ENCODE measurements around the gene RPS6KA5.
"Not testable (repeated sequence)": the region's sequence is repeated elsewhere in the genome, so short reads cannot be mapped to it uniquely, and the experiment has no call there.

Gene RPS6KA5

DNA sequence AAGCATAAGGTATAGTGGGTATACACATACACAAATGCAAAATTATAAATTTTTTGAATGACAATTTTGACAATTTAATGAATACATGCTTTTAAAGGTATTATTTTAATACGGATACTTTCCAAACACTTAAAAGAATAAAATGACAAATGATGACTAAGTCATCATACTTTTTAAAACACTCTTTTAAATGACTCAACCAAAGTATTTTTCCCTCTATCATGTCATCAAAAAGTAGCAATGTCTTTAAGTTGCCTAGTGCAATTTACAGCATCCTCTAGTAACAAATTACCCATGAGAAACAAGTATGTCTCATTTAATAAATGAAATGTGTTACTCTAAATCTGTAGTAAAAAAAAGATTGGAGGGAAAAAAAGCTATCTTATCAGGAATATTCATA, 73.3 kb downstream of the RPS6KA5 start:
- DNase-seq (ENCODE audit: low read depth in 2 of 2, low spot score in 1 of 2), result no peak

DNA sequence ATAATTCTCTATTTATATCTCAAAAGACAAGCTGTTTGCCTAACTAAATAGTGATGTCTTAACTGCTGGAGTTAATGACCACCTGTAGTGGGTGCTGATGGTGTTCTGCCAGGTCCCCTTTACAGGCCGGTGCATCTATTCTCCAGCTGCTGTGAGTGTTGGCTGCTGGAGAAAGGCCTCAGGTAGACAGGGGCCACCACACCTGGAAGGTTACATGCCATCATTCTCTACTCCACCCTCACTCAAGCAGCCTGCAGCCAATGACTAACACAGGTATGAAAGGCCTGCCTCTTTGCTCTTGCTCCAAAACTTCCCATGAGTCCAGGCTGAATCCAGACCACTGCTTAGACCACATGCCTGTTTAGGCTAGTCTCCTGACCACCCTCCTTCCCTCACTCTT, 73.9 kb downstream of the RPS6KA5 start:
- no peak for DNase-seq (ENCODE audit: low read depth in 2 of 2, low spot score in 1 of 2)

DNA sequence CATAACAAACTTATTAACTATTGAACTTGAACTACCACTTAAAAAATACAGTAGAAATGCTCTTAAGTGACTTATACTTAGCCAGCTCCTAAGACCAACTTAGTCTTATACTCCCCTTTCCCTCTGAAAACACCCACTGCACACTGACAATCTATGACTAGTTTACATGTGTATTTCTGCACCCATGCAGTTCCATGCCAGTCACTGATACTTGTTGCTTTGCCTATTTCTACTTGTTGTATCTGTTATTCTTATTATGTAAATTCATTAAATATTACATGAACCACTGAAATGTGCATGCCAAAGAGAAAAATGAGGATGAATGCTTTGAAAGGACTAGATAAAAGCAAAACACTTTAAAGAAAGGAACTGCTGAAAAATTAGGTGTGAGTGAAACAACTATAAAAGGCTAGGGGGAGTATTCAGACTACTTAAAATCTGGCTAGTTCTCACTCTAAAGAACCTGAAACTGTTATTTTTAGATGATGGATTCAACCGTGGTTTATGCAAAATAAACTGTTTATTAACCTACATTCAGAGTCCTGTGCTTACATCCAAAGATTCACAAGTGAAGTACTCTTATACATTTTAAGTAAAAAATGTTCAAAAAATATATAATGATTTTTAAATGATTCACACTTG, 74.7 kb downstream of the RPS6KA5 start:
- DNase-seq (ENCODE audit: low read depth in 2 of 2, low spot score in 1 of 2), result no peak

DNA sequence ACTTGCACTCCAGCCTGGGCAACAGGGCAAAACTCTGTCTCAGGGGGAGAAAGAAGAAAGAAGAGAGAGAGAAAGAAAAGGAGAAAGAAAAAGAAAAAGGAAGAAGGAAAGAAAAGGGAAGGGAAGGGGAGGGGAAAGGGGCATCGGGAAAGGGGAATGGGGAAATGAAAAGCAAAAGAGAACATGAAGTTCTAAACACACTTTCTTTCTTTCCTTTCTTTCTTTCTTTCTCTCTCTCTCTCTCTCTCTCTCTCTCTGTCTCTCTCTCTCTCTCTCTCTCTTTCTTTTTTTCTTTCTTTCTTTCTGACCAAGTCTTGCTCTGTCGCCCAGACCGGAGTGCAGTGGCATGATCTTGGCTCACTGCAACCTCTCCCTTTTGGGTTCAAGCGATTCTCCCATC, 76.9 kb downstream of the RPS6KA5 start:
- no peak for DNase-seq (ENCODE audit: low read depth in 2 of 2, low spot score in 1 of 2)

DNA sequence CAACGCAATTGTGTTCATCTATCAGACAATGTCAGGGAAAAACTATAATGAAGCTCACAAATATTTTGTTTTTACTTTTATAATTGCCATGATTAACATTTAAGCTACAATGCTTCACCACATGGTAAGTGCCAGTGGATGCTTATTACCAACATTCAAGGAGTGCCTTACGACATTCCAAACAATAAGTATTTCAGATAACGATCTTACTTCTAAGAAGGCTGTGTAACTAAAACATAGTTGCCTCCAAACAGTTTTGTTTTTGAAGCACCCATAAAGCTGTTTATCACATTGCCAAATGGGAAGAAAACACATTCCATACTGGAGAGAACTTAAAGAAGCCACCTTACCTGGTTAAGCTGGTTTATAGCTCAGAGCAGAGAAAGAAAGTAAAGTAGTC, 78.8 kb downstream of the RPS6KA5 start:
- DNase-seq (ENCODE audit: low read depth in 2 of 2, low spot score in 1 of 2), result no peak

DNA sequence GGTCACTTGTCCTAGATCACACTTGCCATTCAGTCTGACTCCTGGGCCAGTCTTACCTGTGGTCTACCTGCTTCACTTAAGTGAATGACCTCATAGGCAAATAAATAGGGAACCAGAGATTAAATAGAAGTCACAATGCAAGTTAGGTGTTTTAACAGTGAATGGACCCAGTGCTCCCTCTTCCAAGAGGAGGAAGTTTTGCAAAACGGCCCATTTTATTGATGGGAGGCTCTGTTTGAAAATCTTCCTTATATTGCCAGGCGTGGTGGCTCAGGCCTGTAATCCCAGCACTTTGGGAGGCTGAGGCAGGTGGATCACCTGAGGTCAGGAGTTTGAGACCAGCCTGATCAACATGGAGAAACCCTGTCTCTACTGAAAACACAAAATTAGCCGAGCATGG, 79.8 kb downstream of the RPS6KA5 start:
- not testable (repeated sequence) for DNase-seq (ENCODE audit: low read depth in 2 of 2, low spot score in 1 of 2)

DNA sequence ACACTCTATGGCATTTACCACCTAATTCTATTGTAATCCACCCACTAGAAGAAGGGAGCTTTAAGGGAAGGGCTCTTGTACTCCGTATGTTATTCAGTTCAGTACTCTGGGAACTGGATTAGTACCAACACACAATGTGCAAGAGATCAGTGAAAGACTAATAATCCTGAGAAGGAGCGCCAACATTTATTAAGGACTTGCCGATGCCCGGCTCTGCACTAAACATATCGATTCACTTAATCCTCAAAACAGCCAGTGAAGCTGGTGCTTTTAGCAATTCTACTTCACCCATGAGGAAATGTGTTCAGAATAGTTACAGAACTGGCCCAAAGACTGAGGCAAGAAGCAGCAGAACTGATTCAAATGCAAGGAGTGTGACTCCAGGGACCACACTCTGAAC, 80.9 kb downstream of the RPS6KA5 start:
- DNase-seq (ENCODE audit: low read depth in 2 of 2, low spot score in 1 of 2), result no peak

DNA sequence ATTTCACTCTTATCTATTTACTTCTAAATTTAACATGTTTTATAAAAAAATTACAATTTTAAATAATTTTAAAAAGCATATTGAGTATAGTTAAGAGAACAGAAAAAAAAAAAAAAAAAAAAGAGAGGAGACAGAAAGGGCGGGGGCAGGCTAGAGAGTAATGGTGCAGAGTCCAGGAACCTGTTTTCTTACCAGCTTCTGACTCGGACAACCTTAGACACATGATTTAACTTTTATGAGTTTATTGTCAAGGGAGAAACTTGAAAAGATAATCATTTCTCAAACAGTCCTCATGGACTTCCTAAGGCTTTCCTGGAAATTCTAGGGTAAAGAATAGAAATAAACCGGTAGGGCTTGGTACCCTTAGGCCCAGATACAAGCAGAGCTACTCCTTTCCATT, 84.3 kb downstream of the RPS6KA5 start:
- DNase-seq (ENCODE audit: low read depth in 2 of 2, low spot score in 1 of 2), result no peak

DNA sequence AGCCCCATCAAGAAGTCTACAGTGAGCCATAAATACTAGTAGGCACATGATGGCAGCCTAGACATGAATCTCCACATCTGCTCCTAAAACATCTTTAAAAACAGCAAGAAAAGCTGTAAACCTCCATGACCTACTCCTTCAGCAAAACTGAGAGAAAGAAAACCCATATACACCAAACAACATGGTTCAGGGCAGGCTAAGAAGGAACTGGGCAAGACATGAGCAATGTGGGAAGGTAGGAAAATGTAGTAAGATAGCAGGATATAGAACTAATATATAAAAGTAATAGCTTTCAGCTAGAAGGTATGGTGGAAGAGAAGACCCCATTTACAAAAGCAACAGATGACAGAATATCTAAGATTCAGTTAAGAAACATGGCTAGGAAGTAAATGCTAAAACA, 88.8 kb downstream of the RPS6KA5 start:
- no peak for DNase-seq (ENCODE audit: low read depth in 2 of 2, low spot score in 1 of 2)

DNA sequence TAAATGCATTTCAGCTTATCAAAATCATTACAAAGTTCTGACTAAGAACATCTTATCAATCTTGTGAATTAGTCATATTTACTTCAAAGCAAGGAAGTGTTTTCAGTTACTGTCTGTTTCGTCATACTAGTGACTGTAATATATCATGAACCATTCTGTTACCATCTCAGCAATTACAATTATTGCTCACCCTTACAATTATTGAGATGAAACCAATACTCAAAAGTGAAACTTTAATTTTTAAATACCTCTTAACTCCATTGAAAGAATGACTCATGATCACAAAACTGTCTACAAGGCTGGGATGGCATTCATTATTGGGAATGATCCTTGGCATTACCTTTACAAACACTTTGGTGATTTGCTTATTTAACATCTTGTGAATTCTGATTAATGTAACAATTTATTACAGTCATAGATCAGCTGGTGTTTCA, 90.3 kb downstream of the RPS6KA5 start:
- DNase-seq (ENCODE audit: low read depth in 2 of 2, low spot score in 1 of 2), result no peak

DNA sequence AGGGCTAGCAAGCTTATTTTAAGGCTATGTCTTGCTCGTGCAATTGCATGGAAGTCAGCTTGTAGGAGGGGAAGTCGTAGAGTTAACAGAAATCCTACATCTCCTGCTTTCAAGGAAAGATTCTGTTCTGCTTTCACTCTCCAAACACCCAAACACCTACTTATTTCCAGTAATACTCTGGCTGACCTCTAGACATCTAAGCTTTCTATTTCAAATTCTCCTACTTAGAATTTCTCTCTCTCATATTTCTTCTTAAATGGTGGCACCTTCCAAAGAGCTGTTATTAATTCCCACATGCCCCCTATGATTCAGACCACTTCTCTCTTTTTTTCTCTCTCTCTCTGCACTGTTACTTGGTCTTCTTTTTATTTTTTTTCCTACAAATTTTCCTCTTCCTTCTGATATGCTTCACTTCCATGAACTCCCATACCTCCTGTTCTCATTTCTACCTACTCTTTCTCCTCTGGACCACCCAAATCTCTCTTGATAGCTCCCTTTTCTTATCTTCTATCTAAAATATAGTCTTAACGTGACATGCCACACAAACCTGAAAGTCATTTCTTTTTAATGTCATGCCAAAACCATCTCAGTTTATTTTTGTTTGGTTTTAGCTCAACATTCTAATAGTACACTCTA, 90.8 kb downstream of the RPS6KA5 start:
- DNase-seq (ENCODE audit: low read depth in 2 of 2, low spot score in 1 of 2), result no peak

DNA sequence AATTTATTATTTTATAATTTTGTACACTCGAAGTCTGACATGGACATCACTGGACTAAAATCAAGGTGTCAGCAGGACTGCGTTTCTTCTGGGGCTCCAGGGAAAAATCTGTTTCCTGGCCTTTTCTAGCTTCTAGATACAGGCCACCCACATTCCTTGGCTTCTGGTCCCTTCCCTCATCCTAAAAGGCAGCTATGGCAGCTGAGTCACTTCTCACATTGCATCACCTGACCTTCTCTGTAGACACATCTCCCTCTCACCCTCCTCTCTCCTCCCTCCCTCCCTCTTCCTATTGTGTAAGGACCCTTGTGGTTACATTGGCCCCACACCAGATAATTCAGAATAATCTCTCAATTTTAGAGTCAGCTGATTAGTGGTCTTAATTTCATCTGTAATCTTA, 92.4 kb downstream of the RPS6KA5 start:
- DNase-seq (ENCODE audit: low read depth in 2 of 2, low spot score in 1 of 2), result no peak

DNA sequence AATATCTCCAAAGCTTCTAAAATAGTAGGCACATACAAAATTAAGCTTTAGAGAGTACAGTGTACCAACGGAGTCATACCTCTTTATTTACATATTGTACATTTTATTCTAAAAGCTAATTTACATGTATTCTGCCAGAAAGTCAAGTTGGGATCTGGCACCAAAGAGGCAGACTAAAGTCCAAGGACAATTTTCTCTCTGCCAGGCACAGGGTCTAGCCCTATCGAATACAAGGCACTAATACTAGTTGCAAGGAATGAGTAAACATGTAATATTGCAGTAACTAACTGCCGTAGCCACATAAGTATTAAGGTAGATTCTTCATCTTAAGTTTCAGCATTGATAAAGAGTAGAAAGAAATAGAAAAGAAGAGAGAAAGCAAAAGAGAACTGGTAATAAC, 93.9 kb downstream of the RPS6KA5 start:
- no peak for DNase-seq (ENCODE audit: low read depth in 2 of 2, low spot score in 1 of 2)

DNA sequence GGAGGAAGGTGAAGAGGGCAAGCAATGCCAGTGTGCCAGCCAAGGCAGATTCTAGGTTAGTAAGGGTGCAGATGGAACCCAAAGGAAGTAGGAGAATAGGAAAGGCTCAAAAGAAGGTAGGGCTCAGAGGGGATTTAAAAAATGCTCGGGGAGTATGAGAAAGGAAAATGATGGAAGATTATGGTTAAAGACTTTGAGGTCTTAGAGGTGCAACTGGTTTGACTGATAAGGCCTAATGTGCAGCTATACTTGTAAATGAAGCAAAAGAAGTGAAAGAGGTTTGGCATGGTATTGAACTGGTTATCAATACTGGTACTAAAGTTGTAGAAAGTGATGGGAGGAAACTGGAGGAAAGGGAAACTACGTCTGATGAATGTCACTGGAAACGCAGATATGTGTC, 94.7 kb downstream of the RPS6KA5 start:
- DNase-seq (ENCODE audit: low read depth in 2 of 2, low spot score in 1 of 2), result no peak

DNA sequence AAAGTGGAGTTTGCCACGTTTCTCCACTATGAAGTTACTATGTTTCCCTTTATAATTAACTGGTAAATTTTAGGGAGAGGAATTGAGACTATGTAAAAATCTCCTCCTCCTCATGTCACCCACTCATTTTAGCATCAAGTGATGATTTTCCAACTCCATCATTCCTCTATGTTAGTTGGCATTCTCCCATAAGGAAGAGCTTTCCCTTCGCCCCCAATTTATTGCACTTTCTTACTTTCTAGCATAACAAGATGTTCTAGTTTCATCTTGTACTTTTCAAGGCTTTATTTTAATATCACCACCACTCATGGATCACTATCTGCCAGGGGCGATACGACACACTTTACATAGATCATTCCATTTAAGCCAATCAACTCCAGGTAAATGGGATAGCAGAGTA, 97.1 kb downstream of the RPS6KA5 start:
- DNase-seq (ENCODE audit: low read depth in 2 of 2, low spot score in 1 of 2), result no peak

DNA sequence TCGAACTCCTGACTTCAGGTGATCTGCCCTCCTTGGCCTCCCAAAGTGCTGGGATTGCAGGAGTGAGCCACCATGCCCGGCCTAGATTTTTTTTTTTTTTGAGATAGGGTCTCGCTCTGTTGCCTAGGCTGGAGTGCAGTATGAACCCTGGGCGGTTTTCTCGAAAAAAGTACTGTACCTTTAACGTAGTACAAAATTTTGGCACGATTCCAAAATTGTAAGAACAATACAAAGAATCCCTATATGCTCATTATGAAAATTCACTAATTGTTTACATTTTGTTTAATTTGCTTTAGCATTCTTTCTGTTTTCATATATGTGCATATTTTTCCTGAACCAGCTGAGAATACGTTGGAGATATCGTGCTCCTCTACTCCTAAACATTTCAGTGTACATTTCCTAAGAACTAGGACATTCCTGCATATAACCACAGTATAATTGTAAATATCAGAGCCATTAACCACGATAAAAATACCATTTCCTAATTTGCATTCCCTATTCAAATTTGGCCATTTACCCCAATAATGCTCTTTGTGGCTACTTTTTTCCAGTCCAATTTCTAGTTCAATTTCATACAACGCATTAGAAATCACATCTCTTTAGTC, 97.8 kb downstream of the RPS6KA5 start:
- no peak for DNase-seq (ENCODE audit: low read depth in 2 of 2, low spot score in 1 of 2)

DNA sequence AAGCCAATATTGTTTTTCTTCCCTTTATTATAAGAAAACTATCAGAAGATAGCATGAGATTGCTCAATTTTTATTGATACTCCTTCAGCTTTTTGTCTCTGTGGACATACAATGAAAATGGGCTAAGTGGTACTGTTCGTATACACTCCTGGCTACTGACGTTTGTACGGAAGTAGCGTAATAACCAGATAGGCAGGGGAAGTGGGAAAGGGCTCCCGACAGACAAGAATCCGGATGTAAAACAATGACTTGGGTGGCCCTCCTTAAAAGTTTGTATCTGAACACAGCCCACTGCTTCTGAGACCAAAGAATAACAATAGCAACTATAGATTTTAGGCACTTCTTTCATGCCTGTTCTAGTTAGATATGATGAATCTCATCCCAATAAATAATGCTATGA, 99.6 kb downstream of the RPS6KA5 start:
- DNase-seq (ENCODE audit: low read depth in 2 of 2, low spot score in 1 of 2), result no peak

DNA sequence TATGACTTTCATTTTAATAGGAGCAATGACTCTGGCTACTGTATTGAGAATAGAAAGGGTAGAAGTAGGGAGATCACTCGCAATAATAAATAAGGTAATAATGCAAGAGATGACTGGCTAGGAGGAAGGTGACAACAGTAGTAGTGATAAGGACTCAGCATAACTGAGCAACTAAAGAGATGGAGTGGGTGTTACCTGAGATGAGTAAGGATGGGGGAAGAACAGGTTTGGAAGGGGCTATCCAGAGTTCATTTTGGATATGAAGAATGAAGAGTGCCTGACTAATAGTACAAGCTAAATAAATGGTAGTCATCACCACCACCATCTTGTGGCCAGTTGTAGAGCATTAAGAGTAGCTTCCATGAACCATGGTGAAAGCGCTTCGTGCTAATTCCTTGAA, 101.1 kb downstream of the RPS6KA5 start:
- DNase-seq (ENCODE audit: low read depth in 2 of 2, low spot score in 1 of 2), result no peak

DNA sequence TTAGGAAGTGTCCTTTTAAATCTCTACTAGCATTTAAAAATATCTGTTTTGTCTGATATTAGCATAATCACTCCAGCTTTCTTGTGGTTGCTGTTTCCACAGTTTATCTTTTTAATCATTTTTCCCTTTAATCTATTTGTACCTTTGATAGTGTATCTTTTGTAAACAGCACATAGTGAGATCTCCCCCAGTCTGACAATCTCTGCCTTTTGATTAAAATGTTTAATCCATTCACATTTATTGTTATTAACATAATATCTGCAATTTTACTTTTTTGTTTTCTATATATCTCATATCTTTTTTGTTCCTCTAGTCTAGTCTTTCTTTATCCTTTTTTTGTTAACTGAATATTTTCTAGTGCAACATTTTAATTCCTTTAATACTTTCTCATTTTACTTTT, 104.2 kb downstream of the RPS6KA5 start:
- DNase-seq (ENCODE audit: low read depth in 2 of 2, low spot score in 1 of 2), result no peak

DNA sequence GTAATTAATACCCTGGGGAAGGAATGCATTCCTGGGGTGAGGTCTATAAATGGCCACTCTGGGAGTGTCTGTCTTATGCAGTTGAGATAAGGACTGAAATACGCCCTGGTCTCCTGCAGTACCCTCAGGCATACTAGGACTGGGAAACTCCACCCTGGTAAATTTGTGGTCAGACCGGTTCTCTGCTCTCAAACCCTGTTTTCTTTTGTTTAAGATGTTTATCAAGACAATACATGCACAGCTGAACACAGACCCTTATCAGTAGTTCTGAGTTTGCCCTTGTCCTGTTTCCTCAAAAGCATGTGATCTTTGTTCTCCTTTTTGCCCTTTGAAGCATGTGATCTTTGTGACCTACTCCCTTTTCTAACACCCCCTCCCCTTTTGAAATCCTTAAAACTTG, 106.8 kb downstream of the RPS6KA5 start:
- DNase-seq (ENCODE audit: low read depth in 2 of 2, low spot score in 1 of 2), result not testable (repeated sequence)

DNA sequence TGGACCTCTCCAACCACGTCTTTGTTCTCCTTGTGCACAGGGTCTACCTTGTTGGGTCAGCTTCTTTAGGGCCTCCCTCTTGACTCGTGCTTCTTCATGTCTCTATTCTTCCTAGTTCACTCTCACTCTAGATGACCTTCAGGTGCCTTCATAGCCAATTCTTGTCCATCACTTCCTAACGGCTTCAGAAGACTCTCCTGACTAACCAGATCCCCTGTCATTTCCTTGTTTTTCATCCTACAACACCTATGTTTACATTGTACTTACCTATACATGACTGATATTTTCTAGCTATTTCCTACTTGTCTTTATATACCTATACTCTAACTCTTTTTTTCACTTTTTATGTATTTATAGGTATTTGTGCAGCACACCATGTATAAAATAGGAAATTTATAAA, 117.1 kb downstream of the RPS6KA5 start:
- no peak for DNase-seq (ENCODE audit: low read depth in 2 of 2, low spot score in 1 of 2)

DNA sequence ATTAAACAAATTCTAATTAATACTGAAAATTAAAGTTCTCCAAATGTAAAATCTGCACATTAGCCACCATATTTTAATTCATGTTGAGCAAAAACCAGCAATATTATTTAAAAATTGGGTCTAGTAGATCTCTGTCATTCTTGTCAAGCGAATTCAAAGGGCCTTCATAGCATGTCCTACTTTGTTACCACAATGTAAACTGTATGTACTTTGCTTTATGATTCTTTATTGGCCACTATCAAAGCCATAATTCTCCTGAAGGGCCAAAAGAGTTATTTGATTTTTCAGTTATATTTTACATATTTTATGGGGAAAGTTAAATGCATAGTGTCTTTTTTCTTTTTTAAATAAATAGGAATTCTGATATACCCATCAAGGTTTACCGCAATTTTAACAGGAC, 117.9 kb downstream of the RPS6KA5 start:
- DNase-seq (ENCODE audit: low read depth in 2 of 2, low spot score in 1 of 2), result no peak

DNA sequence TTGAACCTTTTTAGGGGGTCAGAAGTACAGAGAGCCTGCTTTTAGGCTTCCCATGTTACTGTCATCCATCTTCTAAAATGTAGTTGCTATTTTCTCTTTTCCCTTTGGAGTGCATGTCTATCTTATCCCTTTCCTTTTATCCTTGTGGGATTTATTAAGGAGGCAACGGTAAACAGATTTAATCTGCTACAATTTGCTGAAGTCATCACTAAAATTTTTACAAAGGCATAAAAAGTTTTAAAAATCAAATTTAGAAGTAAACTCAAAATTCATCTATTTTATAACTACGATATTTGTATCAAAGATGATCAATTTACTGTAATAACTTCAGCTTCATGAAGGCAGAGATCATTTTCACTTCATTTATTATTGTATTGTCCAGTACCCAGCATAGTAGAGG, 118.7 kb downstream of the RPS6KA5 start:
- DNase-seq (ENCODE audit: low read depth in 2 of 2, low spot score in 1 of 2), result no peak
